GM23338 (cell line): ENCODE results near the gene RHOB. TPM values are rescaled to one million over a fixed set of nuclear protein-coding genes. Genes with fewer than 3 reads are reported as not detected.
"Not testable (repeated sequence)": the region's sequence is repeated elsewhere in the genome, so short reads cannot be mapped to it uniquely, and the experiment has no call there.

Source experiments
- ATAC-seq: fragments of 200-7000 bp; cut with Tn5 transposase; 3 replicates; pipeline ENCODE4 v1.9.1; 2020
- DNase-seq: peaks from one replicate; pipeline ENCODE4 v3.0.0-alpha.2; 2015; ENCODE audit warnings: low spot score
- H2AFZ ChIP-seq: fragments of 200-600 bp; sonication (generic); 2 replicates; pipeline ENCODE4 v1.8.0; 2016; ENCODE audit warnings: antibody characterized with exemption, mild to moderate bottlenecking, moderate library complexity
- H3F3A ChIP-seq: fragments of 200-600 bp; sonication (generic); replicated peaks from 2 replicates; pipeline ENCODE4 v1.8.0; 2017; ENCODE audit warnings: antibody characterized with exemption, mixed run types, low read depth
- H3K27ac ChIP-seq: fragments of 200-600 bp; sonication (generic); 2 replicates; pipeline ENCODE4 v1.6.1; 2016; ENCODE audit warnings: low read depth
- H3K27me3 ChIP-seq: fragments of 200-600 bp; sonication (generic); 2 replicates; pipeline ENCODE4 v1.8.0; 2016; ENCODE audit warnings: mild to moderate bottlenecking, mixed run types, moderate library complexity; ENCODE audit not compliant: insufficient read depth
- H3K36me3 ChIP-seq: fragments of 200-600 bp; sonication (generic); 2 replicates; pipeline ENCODE4 v1.8.0; 2016; ENCODE audit warnings: mild to moderate bottlenecking; ENCODE audit not compliant: insufficient read depth
- H3K4me1 ChIP-seq: fragments of 200-600 bp; sonication (generic); 2 replicates; pipeline ENCODE4 v1.8.0; 2016; ENCODE audit warnings: mild to moderate bottlenecking, moderate library complexity; ENCODE audit not compliant: insufficient read depth
- H3K4me2 ChIP-seq: fragments of 200-600 bp; sonication (generic); 2 replicates; pipeline ENCODE4 v1.7.1; 2017; ENCODE audit warnings: mixed run types
- H3K4me3 ChIP-seq: fragments of 200-600 bp; sonication (generic); 2 replicates; pipeline ENCODE4 v1.6.1; 2016; ENCODE audit warnings: mixed run types
- H3K79me2 ChIP-seq: fragments of 200-600 bp; sonication (generic); replicated peaks from 2 replicates; pipeline ENCODE4 v1.8.0; 2017; ENCODE audit warnings: mild to moderate bottlenecking; ENCODE audit not compliant: insufficient read depth
- H3K9me2 ChIP-seq: fragments of 200-600 bp; sonication (generic); 2 replicates; pipeline ENCODE4 v1.8.0; 2017; ENCODE audit not compliant: insufficient read depth
- H4K20me1 ChIP-seq: fragments of 200-600 bp; sonication (generic); replicated peaks from 2 replicates; pipeline ENCODE4 v1.8.0; 2017; ENCODE audit warnings: mild to moderate bottlenecking; ENCODE audit not compliant: insufficient read depth
- H3K27ac Mint-ChIP-seq: 2 replicates; pipeline ENCODE4 v1.8.0; 2020; ENCODE audit warnings: inconsistent platforms, mild to moderate bottlenecking, moderate library complexity, mixed read lengths
- H3K27me3 Mint-ChIP-seq: 3 replicates; pipeline ENCODE4 v1.8.0; 2022; ENCODE audit warnings: low read depth, mild to moderate bottlenecking, moderate library complexity, mixed read lengths, inconsistent platforms; ENCODE audit not compliant: insufficient read depth, poor library complexity
- H3K36me3 Mint-ChIP-seq: 3 replicates; pipeline ENCODE4 v1.8.0; 2021; ENCODE audit warnings: low read depth, mild to moderate bottlenecking, inconsistent platforms, moderate library complexity, mixed read lengths
- H3K4me1 Mint-ChIP-seq: 3 replicates; pipeline ENCODE4 v1.8.0; 2020; ENCODE audit warnings: mild to moderate bottlenecking, inconsistent platforms, mixed read lengths
- H3K4me3 Mint-ChIP-seq: 3 replicates; pipeline ENCODE4 v1.8.0; 2021; ENCODE audit warnings: moderate library complexity, mild to moderate bottlenecking, inconsistent platforms, mixed read lengths
- H3K9me3 Mint-ChIP-seq: 3 replicates; pipeline ENCODE4 v1.8.0; 2020; ENCODE audit warnings: moderate library complexity, mild to moderate bottlenecking, inconsistent platforms, mixed read lengths
- EZH2phosphoT487 ChIP-seq: fragments of 200-600 bp; sonication (generic); IDR thresholded peaks from one replicate; pipeline ENCODE4 v1.8.1; 2018; ENCODE audit warnings: antibody characterized with exemption; ENCODE audit not compliant: unreplicated experiment
- JUNB ChIP-seq: IDR thresholded peaks from one replicate; pipeline ENCODE4 v1.6.1; 2016; ENCODE audit warnings: antibody characterized with exemption; ENCODE audit not compliant: unreplicated experiment
- NANOG ChIP-seq: IDR thresholded peaks from 2 replicates; pipeline ENCODE4 v1.6.1; 2016; ENCODE audit warnings: antibody characterized with exemption, borderline replicate concordance
- POLR2AphosphoS5 ChIP-seq: IDR thresholded peaks from 2 replicates; pipeline ENCODE4 v1.6.1; 2016; ENCODE audit warnings: antibody characterized with exemption, low read depth
- STAT1 ChIP-seq: IDR thresholded peaks from one replicate; pipeline ENCODE4 v1.6.1; 2016; ENCODE audit warnings: antibody characterized with exemption; ENCODE audit not compliant: unreplicated experiment
- ZNF331 ChIP-seq: fragments of 250-450 bp; sonication (Bioruptor Pico); IDR thresholded peaks from 2 replicates; pipeline ENCODE4 v1.5.0; 2020; ENCODE audit warnings: low read depth, mild to moderate bottlenecking, moderate library complexity
- polyA plus RNA-seq: library from polyadenylated mRNA; unstranded; fragments of >200 nt; fragmentation: Nextera tagmentation; extraction: Ambion mirVana; gene quantifications from 2 replicates; pipeline ENCODE4 v1.2.1, GENCODE V29; 2016
- total RNA-seq: library from RNA; depleted of rRNA; stranded (reverse); fragments of >200 nt; shearing (Covaris generic); gene quantifications from 2 replicates; pipeline ENCODE4 v1.2.3, GENCODE V29; 2014
- TF ChIP-seq, protein P1 (sequence below): IDR thresholded peaks from 2 replicates; pipeline ENCODE4 v1.6.1; 2016; ENCODE audit warnings: antibody characterized with exemption
- TF ChIP-seq, protein P2 (sequence below), 2 experiments: fragments of 200-600 bp in 1 of 2; sonication (generic) in 1 of 2; conservative IDR thresholded peaks; 2 replicates each; pipeline versions ENCODE4 v1.5.1 to v1.6.1; 2016 to 2017; ENCODE audit warnings: antibody characterized with exemption in 2 of 2, low read depth in 2 of 2, mild to moderate bottlenecking in 2 of 2, moderate library complexity in 1 of 2
- TF ChIP-seq, protein P3 (sequence below): IDR thresholded peaks from one replicate; pipeline ENCODE4 v1.6.1; 2018; ENCODE audit warnings: antibody characterized with exemption; ENCODE audit not compliant: unreplicated experiment

Gene RHOB
- total and polyA plus RNA-seq, 2 experiments from 2014 or later: 6.6 to 26.9 TPM

DNA sequence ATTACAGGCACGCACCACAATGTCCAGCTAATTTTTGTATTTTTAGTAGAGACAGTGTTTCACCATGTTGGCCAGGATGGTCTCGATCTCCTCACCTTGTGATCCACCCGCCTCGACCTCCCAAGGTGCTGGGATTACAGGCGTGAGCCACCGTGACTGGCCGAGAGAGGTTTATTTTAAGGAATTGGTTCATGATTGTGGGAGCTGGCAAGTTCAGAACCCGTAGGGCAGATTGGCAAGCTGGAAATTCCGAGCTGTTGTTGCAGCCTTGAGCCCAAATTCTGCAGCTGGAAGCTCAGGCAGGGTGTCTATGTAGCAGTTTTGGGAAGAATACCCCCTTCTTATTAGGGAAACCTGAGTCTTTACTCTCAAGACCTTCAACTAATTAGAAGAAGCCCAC lies 11.4 kb upstream of the RHOB start:
- not testable (repeated sequence) for H3K9me2 ChIP-seq, H3K36me3 ChIP-seq, H4K20me1 ChIP-seq, DNase-seq, H3K79me2 ChIP-seq, H3K9me3 Mint-ChIP-seq, H2AFZ ChIP-seq, H3K36me3 Mint-ChIP-seq, H3K4me3 Mint-ChIP-seq, H3K27ac Mint-ChIP-seq, H3K27me3 Mint-ChIP-seq, H3K4me1 Mint-ChIP-seq, H3F3A ChIP-seq, ATAC-seq, H3K4me2 ChIP-seq, H3K4me1 ChIP-seq, H3K4me3 ChIP-seq, H3K27ac ChIP-seq, H3K27me3 ChIP-seq

DNA sequence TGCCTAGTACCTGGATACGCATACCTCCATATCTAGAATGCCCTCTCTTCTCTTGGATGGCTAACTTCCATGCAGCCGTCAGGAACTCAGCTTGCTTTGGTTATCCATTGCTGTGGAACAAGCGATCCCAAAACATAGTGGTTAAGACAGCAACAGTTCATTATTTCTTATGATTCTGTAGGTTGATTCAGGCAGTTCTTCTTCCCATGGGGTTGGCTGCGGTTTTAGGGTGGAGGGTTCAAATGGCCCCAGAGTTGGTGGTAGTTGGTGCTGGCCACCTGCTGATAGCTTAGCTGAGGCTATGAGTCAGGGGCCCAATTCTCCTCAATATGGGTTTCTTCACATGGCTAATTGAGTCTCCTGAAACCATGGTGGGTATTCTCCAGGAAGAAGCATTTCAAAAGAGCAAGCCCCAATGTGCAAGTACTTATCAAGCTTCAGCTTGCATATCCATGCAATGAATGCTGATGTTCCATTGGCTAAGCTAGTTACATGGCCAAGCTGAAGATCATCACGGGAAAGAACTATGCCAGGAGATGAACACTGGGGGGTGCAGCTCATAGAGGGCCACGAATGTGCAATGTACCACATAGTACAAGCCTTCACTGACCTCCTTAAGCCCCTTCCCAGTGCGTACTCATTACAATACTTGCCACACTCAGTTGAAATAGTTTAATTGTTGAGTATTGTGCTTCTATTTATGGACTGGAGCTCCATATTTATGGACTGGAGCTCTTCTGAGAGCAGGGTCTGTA lies 10.0 kb upstream of the RHOB start:
- DNase-seq (no peak), ATAC-seq (no peak)
- Histone ChIP-seq H2AFZ (no peak overlapping the region), H3K36me3 (no peaks in the 10 kb centered on the region), H3K4me3 (no peak overlapping the region), H3K4me2 (no peak overlapping the region), H4K20me1 (no peaks in the 10 kb centered on the region), H3F3A (no peaks in the 10 kb centered on the region), H3K4me1 (no peaks in the 10 kb centered on the region), H3K27me3 (no peaks in the 10 kb centered on the region), H3K27ac (no peak overlapping the region), H3K79me2 (no peaks in the 10 kb centered on the region), H3K9me2 (no peaks in the 10 kb centered on the region)
- H3K4me3 Mint-ChIP-seq: no peak overlapping the region
- H3K27ac Mint-ChIP-seq: no peak overlapping the region
- H3K36me3 Mint-ChIP-seq: no peaks in the 10 kb centered on the region
- H3K9me3 Mint-ChIP-seq: no peaks in the 10 kb centered on the region
- H3K27me3 Mint-ChIP-seq: peaks cover 4% of the 10 kb centered on the region
- H3K4me1 Mint-ChIP-seq: no peaks in the 10 kb centered on the region; the same call in 2 of the 3 replicates
- TF ChIP-seq, protein P1, sequence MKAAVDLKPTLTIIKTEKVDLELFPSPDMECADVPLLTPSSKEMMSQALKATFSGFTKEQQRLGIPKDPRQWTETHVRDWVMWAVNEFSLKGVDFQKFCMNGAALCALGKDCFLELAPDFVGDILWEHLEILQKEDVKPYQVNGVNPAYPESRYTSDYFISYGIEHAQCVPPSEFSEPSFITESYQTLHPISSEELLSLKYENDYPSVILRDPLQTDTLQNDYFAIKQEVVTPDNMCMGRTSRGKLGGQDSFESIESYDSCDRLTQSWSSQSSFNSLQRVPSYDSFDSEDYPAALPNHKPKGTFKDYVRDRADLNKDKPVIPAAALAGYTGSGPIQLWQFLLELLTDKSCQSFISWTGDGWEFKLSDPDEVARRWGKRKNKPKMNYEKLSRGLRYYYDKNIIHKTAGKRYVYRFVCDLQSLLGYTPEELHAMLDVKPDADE: no peak
- TF ChIP-seq POLR2AphosphoS5: no peak
- TF ChIP-seq, protein P2, sequence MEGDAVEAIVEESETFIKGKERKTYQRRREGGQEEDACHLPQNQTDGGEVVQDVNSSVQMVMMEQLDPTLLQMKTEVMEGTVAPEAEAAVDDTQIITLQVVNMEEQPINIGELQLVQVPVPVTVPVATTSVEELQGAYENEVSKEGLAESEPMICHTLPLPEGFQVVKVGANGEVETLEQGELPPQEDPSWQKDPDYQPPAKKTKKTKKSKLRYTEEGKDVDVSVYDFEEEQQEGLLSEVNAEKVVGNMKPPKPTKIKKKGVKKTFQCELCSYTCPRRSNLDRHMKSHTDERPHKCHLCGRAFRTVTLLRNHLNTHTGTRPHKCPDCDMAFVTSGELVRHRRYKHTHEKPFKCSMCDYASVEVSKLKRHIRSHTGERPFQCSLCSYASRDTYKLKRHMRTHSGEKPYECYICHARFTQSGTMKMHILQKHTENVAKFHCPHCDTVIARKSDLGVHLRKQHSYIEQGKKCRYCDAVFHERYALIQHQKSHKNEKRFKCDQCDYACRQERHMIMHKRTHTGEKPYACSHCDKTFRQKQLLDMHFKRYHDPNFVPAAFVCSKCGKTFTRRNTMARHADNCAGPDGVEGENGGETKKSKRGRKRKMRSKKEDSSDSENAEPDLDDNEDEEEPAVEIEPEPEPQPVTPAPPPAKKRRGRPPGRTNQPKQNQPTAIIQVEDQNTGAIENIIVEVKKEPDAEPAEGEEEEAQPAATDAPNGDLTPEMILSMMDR (conservative IDR thresholded peaks at IDR 0.05; ENCODE audit: low read depth in 2 of 2): no peak
- no peak for TF ChIP-seq EZH2phosphoT487
- no peak for TF ChIP-seq STAT1
- no peak for TF ChIP-seq ZNF331 (CRISPR knock-in tag)
- TF ChIP-seq, protein P3, sequence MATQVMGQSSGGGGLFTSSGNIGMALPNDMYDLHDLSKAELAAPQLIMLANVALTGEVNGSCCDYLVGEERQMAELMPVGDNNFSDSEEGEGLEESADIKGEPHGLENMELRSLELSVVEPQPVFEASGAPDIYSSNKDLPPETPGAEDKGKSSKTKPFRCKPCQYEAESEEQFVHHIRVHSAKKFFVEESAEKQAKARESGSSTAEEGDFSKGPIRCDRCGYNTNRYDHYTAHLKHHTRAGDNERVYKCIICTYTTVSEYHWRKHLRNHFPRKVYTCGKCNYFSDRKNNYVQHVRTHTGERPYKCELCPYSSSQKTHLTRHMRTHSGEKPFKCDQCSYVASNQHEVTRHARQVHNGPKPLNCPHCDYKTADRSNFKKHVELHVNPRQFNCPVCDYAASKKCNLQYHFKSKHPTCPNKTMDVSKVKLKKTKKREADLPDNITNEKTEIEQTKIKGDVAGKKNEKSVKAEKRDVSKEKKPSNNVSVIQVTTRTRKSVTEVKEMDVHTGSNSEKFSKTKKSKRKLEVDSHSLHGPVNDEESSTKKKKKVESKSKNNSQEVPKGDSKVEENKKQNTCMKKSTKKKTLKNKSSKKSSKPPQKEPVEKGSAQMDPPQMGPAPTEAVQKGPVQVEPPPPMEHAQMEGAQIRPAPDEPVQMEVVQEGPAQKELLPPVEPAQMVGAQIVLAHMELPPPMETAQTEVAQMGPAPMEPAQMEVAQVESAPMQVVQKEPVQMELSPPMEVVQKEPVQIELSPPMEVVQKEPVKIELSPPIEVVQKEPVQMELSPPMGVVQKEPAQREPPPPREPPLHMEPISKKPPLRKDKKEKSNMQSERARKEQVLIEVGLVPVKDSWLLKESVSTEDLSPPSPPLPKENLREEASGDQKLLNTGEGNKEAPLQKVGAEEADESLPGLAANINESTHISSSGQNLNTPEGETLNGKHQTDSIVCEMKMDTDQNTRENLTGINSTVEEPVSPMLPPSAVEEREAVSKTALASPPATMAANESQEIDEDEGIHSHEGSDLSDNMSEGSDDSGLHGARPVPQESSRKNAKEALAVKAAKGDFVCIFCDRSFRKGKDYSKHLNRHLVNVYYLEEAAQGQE: no peak
- no peak for TF ChIP-seq JUNB
- no peak for TF ChIP-seq NANOG
